Colonic mucosa (tissue), 4 donors: ENCODE data around the gene ZNF283. TPM values are rescaled to one million over a fixed set of nuclear protein-coding genes. Genes with fewer than 3 reads are reported as not detected.
"Not testable (repeated sequence)": the region's sequence is repeated elsewhere in the genome, so short reads cannot be mapped to it uniquely, and the experiment has no call there.

Source experiments
- DNase-seq: peaks from one replicate; pipeline ENCODE4 v3.0.0-alpha.2; 2020
- H3K27ac ChIP-seq: fragments of 200-600 bp; one replicate; pipeline ENCODE4 v1.8.0; 2021
- H3K27me3 ChIP-seq: fragments of 200-600 bp; one replicate; pipeline ENCODE4 v1.8.0; 2021
- H3K36me3 ChIP-seq: fragments of 200-600 bp; one replicate; pipeline ENCODE4 v1.8.0; 2021
- H3K4me1 ChIP-seq: fragments of 200-600 bp; one replicate; pipeline ENCODE4 v1.8.0; 2021; ENCODE audit warnings: mild to moderate bottlenecking
- H3K4me3 ChIP-seq: fragments of 200-600 bp; one replicate; pipeline ENCODE4 v1.8.0; 2021
- H3K9ac ChIP-seq, 2 donors: one replicate each; pipeline ENCODE4 v1.7.0; 2013; ENCODE audit warnings: control low read depth in 2 of 2, low read depth in 2 of 2, low read length in 2 of 2
- H3K9me3 ChIP-seq: fragments of 200-600 bp; one replicate; pipeline ENCODE4 v1.8.0; 2021
- CTCF ChIP-seq: fragments of 200-600 bp; IDR thresholded peaks from one replicate; pipeline ENCODE4 v1.8.0; 2022; ENCODE audit warnings: antibody characterized with exemption, mild to moderate bottlenecking
- intact Hi-C: fragments of 100-400 bp; cut with DNase I; formaldehyde crosslinking; loops from one replicate; pipeline ENCODE4 v1.14.1; 2022
- total RNA-seq, 2 donors: library from RNA; stranded (reverse); fragmentation: NEBNext Ultra II Directional in 1 of 2; extraction: Animal tissue kit (Norgen Biotek cat#: 25700) in 1 of 2; gene quantifications; one replicate each; pipeline ENCODE4 v1.2.1, GENCODE V29; 2021
- donor health status: healthy.
- donor health status: DM: no; HTN: no; CAD: no.
- donor health status: DM: no; HTN: no; CAD: no.

The ZNF283 gene
- total RNA-seq, 2 donors from 2014 or later = 6.5 to 7.3 TPM

GRCh38 chr19:43812259-43812658, 14.9 kb upstream of the ZNF283 start:
- H3K9me3 ChIP-seq = no peaks in the 10 kb centered on the region
- H3K36me3 ChIP-seq = no peaks in the 10 kb centered on the region
- H3K4me1 ChIP-seq = no peaks in the 10 kb centered on the region
- no peak overlapping the region for H3K27ac ChIP-seq
- DNase-seq = no peak
- H3K27me3 ChIP-seq = no peaks in the 10 kb centered on the region
- no peak overlapping the region for H3K9ac ChIP-seq
- intact Hi-C loops = no loop called here
- no peak for TF ChIP-seq CTCF
- H3K4me3 ChIP-seq = no peak overlapping the region

- Histone ChIP-seq H3K27me3 (no peaks in the 10 kb centered on the region), H3K9me3 (no peaks in the 10 kb centered on the region), H3K27ac (no peak overlapping the region), H3K36me3 (no peaks in the 10 kb centered on the region), H3K4me3 (no peak overlapping the region), H3K4me1 (no peaks in the 10 kb centered on the region), H3K9ac (no peak overlapping the region)
- intact Hi-C loops = no loop called here
- TF ChIP-seq CTCF = no peak
- no peak for DNase-seq
Observed at GRCh38 chr19:43812688-43813087, 14.4 kb upstream of the ZNF283 start.

GRCh38 chr19:43814663-43815352, 12.3 kb upstream of the ZNF283 start:
- H3K9ac ChIP-seq = no peak overlapping the region
- no peak for DNase-seq
- H3K27ac ChIP-seq = no peak overlapping the region
- H3K36me3 ChIP-seq = no peaks in the 10 kb centered on the region
- H3K4me3 ChIP-seq = no peak overlapping the region
- H3K9me3 ChIP-seq = no peaks in the 10 kb centered on the region
- no peaks in the 10 kb centered on the region for H3K4me1 ChIP-seq
- no peaks in the 10 kb centered on the region for H3K27me3 ChIP-seq
- intact Hi-C loops = no loop called here
- no peak for TF ChIP-seq CTCF

GRCh38 chr19:43817454-43817853, 9.7 kb upstream of the ZNF283 start:
- H3K27ac ChIP-seq, H3K4me3 ChIP-seq, H3K9me3 ChIP-seq, intact Hi-C loops, H3K4me1 ChIP-seq, H3K9ac ChIP-seq, DNase-seq, H3K36me3 ChIP-seq, H3K27me3 ChIP-seq: not testable (repeated sequence)

GRCh38 chr19:43818500-43818899, 8.6 kb upstream of the ZNF283 start:
- H3K9ac ChIP-seq = no peak overlapping the region
- H3K4me1 ChIP-seq = no peaks in the 10 kb centered on the region
- no peaks in the 10 kb centered on the region for H3K9me3 ChIP-seq
- intact Hi-C loops = no loop called here
- H3K36me3 ChIP-seq = no peaks in the 10 kb centered on the region
- H3K4me3 ChIP-seq = no peak overlapping the region
- no peaks in the 10 kb centered on the region for H3K27me3 ChIP-seq
- DNase-seq = no peak
- no peak overlapping the region for H3K27ac ChIP-seq
- TF ChIP-seq CTCF = no peak

GRCh38 chr19:43820098-43820883, 6.8 kb upstream of the ZNF283 start:
- Histone ChIP-seq H3K9ac (no peak overlapping the region), H3K36me3 (no peaks in the 10 kb centered on the region), H3K27ac (no peak overlapping the region), H3K4me1 (no peaks in the 10 kb centered on the region), H3K27me3 (no peaks in the 10 kb centered on the region), H3K9me3 (no peaks in the 10 kb centered on the region), H3K4me3 (peak overlapping the region; percentile 24)
- TF ChIP-seq CTCF = no peak
- intact Hi-C loops = no loop called here
- DNase-seq = peak; percentile 41
